Stimulated activated naive CD4-positive, alpha-beta T cell (primary cell): ENCODE results near the gene PSMA5.

Source experiments
- DNase-seq, 6 experiments: peaks; one replicate each; lab custom pipeline; 2025; lab: John Stamatoyannopoulos, UW

Gene PSMA5

DNA sequence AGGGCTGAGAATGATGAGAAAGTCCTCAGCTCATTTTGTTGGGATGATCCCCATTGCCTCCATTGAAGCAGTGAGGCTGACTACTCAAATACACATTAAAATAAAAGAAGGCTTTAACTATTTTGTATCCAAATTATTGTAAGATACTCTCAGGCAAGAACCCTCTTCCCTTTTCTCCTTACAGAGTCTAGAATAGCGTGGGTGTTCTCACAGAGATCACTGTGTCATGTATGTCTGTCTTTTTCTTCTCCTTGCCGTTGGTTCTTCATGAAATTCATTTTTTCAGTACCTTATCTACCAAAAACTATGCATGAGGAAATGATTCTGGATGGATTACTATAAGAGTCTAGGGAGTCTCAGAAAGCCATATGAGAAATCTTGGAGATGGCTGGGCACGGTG, 58.6 kb downstream of the PSMA5 start:
- no peak for DNase-seq

DNA sequence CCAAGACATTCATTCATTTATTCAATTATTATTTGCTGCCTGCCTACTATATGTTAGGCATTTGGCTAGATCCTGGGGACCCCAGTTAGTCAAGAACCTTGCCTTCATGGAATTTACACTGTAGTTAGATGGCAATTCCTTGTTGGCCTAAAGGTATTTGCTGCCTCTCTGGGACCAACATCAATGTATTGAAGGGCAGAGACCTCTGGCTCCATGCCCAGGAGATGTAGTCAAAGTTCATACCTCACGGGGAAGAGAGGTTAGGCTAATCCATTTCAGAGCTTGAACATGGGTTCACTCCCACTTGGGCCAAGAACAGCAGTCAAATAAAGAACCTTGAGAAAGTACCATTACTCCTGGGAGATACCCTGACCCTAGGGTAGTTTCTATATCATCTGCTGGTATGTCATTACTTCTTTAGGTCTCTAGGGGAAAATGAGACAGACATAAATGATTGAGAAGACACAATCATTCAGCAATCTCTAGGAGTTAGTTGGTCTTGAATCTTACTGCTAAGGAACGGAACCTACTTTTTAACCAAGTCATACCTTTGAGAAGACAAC, 60.5 kb downstream of the PSMA5 start:
- DNase-seq, result no peak

DNA sequence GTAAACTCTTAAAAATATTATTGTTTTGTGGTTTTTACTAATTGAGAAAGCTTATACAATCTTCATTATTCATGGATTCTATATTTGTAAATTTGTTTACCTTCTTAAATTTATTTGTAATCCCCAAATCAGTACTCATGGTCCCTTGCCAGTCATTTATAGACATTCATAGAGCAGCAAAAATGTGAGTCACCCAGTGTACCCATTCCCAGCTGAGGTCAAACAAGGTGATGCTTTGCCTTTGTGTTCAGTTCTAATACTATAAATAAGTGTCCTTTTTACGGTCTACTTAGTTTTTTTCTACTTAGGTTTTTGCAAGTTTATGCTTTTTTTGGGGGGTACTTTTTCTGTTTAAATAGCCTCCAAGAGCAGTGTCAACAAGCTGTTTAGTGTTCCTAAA, 64.6 kb downstream of the PSMA5 start:
- no peak for DNase-seq

DNA sequence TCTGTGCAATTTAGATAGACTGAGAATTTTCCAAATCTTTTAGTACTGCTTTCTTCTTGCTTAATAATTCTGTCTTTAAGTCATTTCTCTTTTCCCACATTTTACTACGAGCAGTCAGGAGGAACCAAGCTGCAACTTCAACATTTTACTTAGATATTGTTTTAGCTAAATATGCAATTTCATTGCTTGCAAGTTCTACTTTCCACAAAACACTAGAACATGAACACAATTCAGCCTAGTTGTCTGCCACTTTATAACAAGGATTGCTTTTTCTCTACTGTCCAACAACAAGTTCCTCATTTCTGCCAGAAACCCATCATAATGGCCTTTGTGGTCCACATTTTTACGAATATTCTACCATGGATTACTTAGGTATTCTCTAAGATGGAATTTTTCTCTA, 65.2 kb downstream of the PSMA5 start:
- no peak for DNase-seq

DNA sequence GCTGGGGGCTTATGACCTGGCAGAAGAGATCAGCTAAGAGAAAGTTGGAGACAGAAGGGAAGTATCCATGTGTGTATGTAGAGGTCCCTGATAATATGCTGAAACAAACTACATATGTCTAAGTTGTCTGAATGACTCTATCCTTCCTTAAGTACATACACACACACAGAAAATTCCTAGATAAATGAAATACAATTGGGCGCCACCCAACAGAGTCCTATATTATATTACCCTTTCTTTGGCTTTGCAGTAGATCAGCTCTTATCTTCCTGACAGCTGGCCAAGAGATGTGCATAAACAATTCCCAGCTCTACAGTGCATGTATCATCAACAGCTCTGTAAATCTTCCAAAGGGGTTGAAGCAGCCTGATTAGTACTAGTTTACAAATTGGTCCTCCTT, 68.6 kb downstream of the PSMA5 start:
- no peak for DNase-seq

DNA sequence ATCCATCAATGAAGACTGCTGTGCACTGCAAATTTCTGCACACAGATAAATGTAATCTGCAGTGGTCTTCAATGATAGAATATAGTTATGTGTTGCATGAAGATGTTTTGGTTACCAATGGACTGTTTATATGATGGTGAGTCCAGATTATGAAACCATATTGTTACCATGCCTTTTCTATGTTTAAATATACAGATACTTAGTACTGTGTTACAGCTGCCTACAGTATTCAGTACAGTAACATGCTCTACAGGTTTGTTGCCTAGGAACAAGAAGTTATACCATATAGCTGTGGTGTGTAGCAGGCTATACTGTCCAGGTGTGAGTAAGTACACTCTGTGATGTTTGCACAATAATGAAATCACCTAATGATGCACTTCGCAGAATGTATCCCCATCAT, 69.3 kb downstream of the PSMA5 start:
- no peak for DNase-seq

DNA sequence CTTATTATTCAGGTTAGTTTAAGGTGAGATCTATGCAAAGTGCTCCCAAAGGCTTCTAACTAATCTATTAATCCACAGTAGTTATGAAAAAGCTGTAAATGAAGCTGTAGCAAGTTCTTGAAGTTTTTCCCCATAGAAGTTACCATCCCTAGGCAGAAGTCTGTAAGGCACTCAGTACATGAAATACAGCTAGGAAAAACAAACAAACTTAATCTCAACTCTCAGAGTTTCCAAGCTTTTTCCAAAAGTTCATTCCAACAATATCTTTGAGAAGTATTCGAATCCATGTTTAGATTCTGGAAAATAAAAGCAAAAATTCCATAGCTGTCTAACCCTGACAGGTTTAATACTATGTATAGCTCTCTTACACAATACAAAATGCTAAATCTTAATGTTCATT, 69.7 kb downstream of the PSMA5 start:
- DNase-seq, result no peak

DNA sequence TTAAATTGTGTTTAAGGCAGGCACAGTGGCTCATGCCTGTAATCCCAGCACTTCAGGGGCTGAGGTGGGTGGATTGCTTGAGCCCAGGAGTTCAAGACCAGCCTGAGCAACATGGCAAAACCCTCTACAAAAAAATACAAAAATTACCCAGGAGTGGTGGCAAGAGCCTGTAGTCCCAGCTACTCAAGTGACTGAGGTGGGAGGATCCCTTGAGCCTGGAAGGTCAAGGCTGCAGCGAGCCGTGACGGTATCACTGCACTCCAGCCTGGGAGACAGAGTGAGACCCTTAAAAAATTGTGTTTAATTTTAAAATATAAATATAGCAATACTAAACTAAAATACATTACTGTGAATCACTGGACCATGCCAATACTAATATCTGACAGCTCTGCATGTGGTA, 71.3 kb downstream of the PSMA5 start:
- DNase-seq, result no peak

DNA sequence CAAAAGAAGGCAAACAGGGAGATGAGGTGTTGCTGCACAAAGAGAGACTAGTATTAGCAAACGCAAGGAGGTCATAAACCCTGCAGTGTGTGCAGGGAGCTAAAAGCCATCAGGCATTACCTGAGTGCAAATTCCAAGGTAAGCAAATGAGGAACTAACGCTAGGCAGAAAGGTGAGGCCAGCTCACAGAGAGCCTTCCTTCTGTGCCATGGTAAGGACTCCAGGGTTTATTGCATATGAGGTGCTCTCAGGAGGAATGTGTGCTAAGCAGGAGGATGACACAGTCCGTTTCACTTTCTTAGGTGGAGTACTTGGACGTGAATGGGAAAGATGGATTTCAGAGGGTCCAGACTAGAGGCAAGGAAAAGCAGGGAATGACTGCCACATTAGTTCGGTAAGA, 74.8 kb downstream of the PSMA5 start:
- no peak for DNase-seq

DNA sequence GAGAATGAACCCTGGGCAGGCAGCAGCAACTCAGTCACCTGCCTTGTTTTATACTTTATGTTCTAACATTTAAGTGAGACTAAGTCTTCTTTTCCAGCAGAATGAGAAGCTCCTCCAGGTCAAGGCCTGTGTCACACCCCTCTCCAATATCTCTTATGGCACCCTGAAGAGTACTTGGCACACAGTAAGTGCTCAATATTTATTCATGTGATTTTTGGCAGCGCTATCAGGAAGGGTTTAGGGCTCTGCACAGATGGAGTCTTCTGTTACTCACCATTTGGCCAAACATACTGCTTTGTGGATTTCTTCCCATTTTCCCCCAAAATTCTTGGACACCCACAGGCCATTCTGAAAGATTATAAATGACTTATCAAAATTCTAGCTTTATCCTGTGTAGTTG, 75.6 kb downstream of the PSMA5 start:
- DNase-seq, result no peak

DNA sequence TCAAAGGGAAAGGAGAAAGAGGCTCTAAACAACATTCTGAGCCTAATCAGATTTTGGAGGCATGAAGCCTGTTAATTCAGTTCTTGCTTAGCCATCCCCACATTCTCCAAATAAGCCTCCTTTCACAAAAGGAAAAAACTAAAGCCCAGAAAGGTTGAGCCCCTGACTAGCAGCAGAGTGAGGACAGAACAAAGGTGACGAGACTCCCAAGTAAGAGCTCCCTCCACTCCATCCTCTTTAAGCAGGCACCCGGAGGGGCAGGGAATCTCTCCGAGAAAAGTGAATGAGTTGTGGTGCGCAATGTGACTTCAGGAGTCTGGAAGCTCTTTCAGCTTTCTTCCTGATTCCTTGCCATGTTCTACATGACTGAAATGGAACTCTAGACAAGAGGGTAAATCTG, 76.1 kb downstream of the PSMA5 start:
- DNase-seq, result no peak
